Mucosa of descending colon (tissue), 3 donors: ENCODE results near the gene RHBDF2. TPM values are rescaled to one million over a fixed set of nuclear protein-coding genes. Genes with fewer than 3 reads are reported as not detected.

Experiments
- ATAC-seq: fragments of 200-7000 bp; cut with Tn5 transposase; one replicate; pipeline ENCODE4 v1.9.1; 2020; ENCODE audit warnings: mild to moderate bottlenecking, moderate library complexity
- DNase-seq, 3 donors: peaks; one replicate each; pipeline ENCODE4 v3.0.0-alpha.2; 2020
- H3K36me3 ChIP-seq: fragments of 200-600 bp; one replicate; pipeline ENCODE4 v1.8.0; 2021; ENCODE audit warnings: low read depth, mild to moderate bottlenecking
- H3K4me1 ChIP-seq: fragments of 200-600 bp; one replicate; pipeline ENCODE4 v1.8.0; 2021; ENCODE audit warnings: low read depth, mild to moderate bottlenecking
- H3K4me3 ChIP-seq: fragments of 200-600 bp; one replicate; pipeline ENCODE4 v1.8.0; 2021; ENCODE audit warnings: mild to moderate bottlenecking
- H3K9me3 ChIP-seq: fragments of 200-600 bp; one replicate; pipeline ENCODE4 v1.8.0; 2021; ENCODE audit warnings: mild to moderate bottlenecking
- intact Hi-C, 2 donors: fragments of 100-400 bp; cut with DNase I in 1 of 2; cut with micrococcal nuclease in 1 of 2; formaldehyde crosslinking; loops; one replicate each; pipeline versions ENCODE4 v1.11.0 to v1.11.1; 2022; cut with DNase I, micrococcal nuclease
- total RNA-seq, 3 donors: library from RNA; stranded (reverse); fragmentation: NEBNext Ultra II Directional in 2 of 3; extraction: Animal tissue kit (Norgen Biotek cat#: 25700) in 2 of 3; gene quantifications; one replicate each; pipeline versions ENCODE4 v1.2.1 to v1.2.4, GENCODE V29; 2021 to 2023
- TF ChIP-seq, protein P1 (sequence below): fragments of 200-600 bp; IDR thresholded peaks from one replicate; pipeline ENCODE4 v1.8.0; 2022; ENCODE audit warnings: antibody characterized with exemption, mild to moderate bottlenecking
- donor health status: DM: no; HTN: no; CAD: no; lungs with moderate emphysema.
- donor health status: DM: no; HTN: no; CAD: no.
- donor health status: DM: no; HTN: yes; CAD: no.

The RHBDF2 gene
- total RNA-seq, 3 donors from 2014 or later = 11.2 to 20.8 (median 18.9) TPM

DNA sequence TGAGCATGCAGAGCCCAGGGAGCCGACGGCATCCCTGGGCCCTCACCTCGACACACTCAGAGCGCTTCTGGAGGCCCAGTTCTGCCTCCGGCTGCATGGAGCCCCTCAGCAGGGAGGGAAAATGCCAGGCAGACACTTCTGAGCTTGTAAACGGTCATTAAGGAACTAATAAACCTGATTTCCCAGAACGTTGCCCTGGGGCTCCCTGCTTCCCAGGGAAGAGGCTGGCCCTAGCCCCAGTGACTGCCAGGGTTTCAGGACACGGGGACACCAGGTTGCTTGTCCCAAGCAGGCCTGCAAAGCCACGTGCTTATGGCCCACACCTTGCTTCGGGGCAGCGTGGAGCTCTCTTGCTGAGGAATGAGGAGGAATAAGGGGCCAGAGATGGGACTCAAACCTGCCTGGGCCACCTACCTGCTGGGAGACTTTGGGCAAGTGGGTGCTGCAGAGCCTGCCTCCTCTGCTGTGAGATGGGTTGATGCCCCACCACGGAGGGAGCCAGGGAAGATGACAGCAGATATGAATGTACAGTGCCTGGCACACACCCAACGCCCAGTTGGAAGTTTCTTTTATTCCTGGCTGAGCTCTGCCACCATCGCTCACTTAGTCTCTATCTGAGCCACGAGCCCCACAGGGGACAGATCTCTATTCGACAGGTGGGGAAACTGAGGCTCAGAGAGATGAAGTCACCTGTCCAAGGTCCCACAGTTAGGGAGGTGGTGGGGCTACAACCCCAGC lies 5.4 kb downstream of the RHBDF2 start:
- intact Hi-C loops = no loop called here
- no peak for ATAC-seq

DNA sequence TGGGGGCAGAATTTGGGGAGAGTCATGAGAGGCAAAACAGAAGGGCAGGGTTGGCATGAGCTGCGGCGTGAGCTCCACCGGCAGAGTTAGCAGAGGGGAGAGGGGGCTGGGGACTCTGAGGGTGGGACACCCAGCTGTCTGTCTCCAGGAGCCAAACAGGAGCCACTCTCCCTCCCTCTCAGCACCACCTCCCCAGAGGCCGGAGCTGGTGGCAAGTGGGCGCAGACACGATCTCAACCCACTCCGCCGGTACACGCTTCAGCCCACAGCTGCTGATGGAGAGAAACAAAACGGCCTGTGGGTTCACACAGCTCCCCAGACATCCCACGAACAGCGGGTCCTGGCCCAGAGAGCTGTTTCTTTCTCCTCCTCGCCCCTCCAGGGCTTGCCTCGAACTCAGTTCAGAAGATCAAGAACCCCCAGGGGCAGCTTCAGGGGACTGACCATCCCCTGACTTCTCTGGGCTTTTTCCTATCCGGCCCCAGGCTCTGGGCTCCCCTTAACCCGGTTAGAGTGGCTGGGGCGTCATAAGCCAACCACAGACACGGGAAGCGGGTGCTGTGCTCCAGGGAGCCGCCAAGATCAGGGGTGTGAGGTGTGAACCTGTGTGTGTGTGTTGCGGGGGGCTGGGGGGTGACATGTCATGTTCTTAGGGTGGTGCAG lies 7.6 kb downstream of the RHBDF2 start:
- H3K4me3 ChIP-seq = no peak overlapping the region
- H3K9me3 ChIP-seq = no peaks in the 10 kb centered on the region
- no peaks in the 10 kb centered on the region for H3K36me3 ChIP-seq
- intact Hi-C loops = no loop called here
- TF ChIP-seq, protein P1, sequence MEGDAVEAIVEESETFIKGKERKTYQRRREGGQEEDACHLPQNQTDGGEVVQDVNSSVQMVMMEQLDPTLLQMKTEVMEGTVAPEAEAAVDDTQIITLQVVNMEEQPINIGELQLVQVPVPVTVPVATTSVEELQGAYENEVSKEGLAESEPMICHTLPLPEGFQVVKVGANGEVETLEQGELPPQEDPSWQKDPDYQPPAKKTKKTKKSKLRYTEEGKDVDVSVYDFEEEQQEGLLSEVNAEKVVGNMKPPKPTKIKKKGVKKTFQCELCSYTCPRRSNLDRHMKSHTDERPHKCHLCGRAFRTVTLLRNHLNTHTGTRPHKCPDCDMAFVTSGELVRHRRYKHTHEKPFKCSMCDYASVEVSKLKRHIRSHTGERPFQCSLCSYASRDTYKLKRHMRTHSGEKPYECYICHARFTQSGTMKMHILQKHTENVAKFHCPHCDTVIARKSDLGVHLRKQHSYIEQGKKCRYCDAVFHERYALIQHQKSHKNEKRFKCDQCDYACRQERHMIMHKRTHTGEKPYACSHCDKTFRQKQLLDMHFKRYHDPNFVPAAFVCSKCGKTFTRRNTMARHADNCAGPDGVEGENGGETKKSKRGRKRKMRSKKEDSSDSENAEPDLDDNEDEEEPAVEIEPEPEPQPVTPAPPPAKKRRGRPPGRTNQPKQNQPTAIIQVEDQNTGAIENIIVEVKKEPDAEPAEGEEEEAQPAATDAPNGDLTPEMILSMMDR = no peak
- no peak for ATAC-seq
- H3K4me1 ChIP-seq = peaks cover 44% of the 10 kb centered on the region
- DNase-seq = peak in 2 of 3 donors; percentile 50 to 78

More for the DNA sequence above, 5.4 kb downstream of the RHBDF2 start:
- Histone ChIP-seq H3K4me1 (peaks cover 58% of the 10 kb centered on the region), H3K36me3 (no peaks in the 10 kb centered on the region), H3K4me3 (no peak overlapping the region), H3K9me3 (no peaks in the 10 kb centered on the region)
- TF ChIP-seq, protein P1 = no peak
- no peak for DNase-seq

DNA sequence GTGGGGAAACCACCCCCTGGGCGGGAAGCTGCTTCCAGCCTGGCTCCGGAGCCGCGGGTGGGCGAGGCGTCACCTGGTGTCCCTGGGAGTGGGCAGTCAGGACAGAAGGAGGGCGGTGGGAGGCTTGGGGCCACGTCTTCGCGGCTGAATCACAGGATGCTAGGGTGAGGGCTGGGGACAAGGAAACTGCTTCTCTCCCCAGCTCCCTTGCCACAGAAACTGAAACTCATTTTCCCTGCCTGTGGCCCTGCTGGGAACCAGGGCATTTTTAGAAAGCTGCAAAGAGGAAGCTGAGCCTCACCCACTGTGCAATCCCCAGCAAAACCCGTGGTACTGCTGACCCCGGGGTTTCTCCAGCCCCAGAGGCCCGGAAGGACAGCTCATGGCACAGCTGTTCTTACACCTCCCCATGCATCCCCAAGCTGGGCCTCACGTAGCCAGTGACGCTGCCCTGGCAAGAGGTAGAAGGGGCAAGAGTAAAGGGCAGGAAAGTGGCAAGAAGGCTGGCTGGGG lies 8.2 kb downstream of the RHBDF2 start:
- Histone ChIP-seq H3K9me3 (no peaks in the 10 kb centered on the region), H3K4me3 (no peak overlapping the region), H3K4me1 (peaks cover 42% of the 10 kb centered on the region), H3K36me3 (no peaks in the 10 kb centered on the region)
- peak; percentile 70 for ATAC-seq
- peak; percentile 56 to 87 (median 68) for DNase-seq
- intact Hi-C loops = no loop called here
- TF ChIP-seq, protein P1 = no peak

DNA sequence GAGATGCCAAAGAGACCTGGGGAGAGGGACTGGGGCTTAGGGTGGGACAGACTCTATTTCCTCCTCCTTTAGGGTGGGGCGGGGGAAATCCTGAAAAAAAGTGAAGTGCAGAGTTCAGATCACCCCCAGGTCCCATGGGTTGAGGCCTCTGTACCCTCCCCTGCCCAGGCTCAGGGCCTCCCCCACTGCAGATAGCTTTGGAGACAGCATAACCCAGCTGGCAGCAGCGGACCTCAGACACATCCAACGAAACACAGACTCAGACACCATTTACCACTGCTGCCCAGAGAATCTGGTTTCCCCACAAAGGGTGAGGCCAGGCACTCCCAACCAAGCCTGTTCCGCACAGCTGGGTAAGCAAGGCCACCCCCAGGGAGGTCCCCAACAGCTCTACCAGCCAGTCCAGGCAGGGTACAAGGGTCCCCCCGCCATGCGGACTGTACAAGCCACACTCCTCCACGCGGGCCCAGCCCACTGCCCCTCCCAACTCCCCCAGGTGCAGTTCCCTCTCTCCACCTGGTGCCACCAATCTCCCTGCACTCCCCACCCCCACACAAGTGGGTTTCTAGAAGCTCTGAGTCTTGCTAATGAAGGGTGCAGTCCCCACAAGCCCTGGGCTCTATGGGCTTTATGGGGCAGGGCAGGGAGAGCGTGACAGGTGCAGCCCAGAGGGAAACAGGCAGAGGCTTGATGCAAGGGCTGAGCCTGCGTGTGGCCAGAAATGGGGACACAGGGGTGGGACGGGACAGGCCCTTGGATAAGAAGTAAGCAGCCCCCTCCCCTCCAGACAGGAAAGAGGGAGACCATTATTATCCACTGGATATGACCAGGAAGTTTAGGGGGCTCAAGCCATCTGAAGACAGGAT lies 8.9 kb downstream of the RHBDF2 start:
- intact Hi-C loops = no loop called here
- TF ChIP-seq, protein P1 = no peak
- no peaks in the 10 kb centered on the region for H3K36me3 ChIP-seq
- no peak overlapping the region for H3K4me3 ChIP-seq
- DNase-seq = peak; percentile 70 to 88 (median 78)
- H3K9me3 ChIP-seq = no peaks in the 10 kb centered on the region
- peak; percentile 72 for ATAC-seq
- H3K4me1 ChIP-seq = peaks cover 37% of the 10 kb centered on the region
